ENCODE results near the gene MPPED1.

Gene MPPED1

GRCh38 chr22:43520632-43521039 lies 108.8 kb downstream of the MPPED1 start:
- H2BK5ac ChIP-seq (ENCODE audit: low read depth, low read length, poor library complexity, severe bottlenecking) = no peak overlapping the region
- H3K14ac ChIP-seq (ENCODE audit: low read length in 2 of 2) = no peak overlapping the region
- H2BK12ac ChIP-seq (ENCODE audit: low read length in 2 of 2) = no peak overlapping the region
- H3K23ac ChIP-seq (ENCODE audit: low read length in 2 of 2) = no peak overlapping the region
- no peak overlapping the region for H3K4me3 ChIP-seq (ENCODE audit: insufficient read depth in 1 of 2, low read depth in 1 of 2, low read length in 2 of 2)
- H4K91ac ChIP-seq (ENCODE audit: low read length) = no peak overlapping the region
- no peak overlapping the region for H4K8ac ChIP-seq (ENCODE audit: low read length)
- H3K27me3 ChIP-seq (ENCODE audit: control insufficient read depth in 1 of 2, insufficient read depth in 1 of 2, low read length in 2 of 2) = peaks cover 0 to 13% of the 10 kb centered on the region in 2 experiments
- H2BK15ac ChIP-seq (ENCODE audit: low read depth, poor library complexity, severe bottlenecking) = no peak overlapping the region
- H3K4me1 ChIP-seq (ENCODE audit: control insufficient read depth, insufficient read depth, low read depth, low read length) = no peaks in the 10 kb centered on the region
- no peak overlapping the region for H2BK120ac ChIP-seq (ENCODE audit: low read depth, low read length)
- 82% methylated on average over 2 of the region's 2 CpGs for WGBS
- DNase-seq = no peak
- no peak overlapping the region for H2AK5ac ChIP-seq (ENCODE audit: low read length, severe bottlenecking)
- no peak overlapping the region for H3K9ac ChIP-seq (ENCODE audit: low read length)
- no peak overlapping the region for H3K18ac ChIP-seq (ENCODE audit: low read depth in 1 of 2, low read length in 2 of 2)
- no peaks in the 10 kb centered on the region for H3K9me3 ChIP-seq (ENCODE audit: control insufficient read depth, low read length)
- H3K4ac ChIP-seq (ENCODE audit: low read depth in 1 of 2, low read length in 2 of 2) = no peak overlapping the region
- no peaks in the 10 kb centered on the region for H3K79me1 ChIP-seq (replicated peaks; ENCODE audit: low read length, poor library complexity, severe bottlenecking)
- no peak overlapping the region for H2AFZ ChIP-seq (ENCODE audit: low read depth, low read length)
- no peak overlapping the region for H3K4me2 ChIP-seq (ENCODE audit: low read length, poor library complexity, severe bottlenecking)
- H3K36me3 ChIP-seq (ENCODE audit: control insufficient read depth in 1 of 2, insufficient read depth in 2 of 2, low read depth in 1 of 2, low read length in 2 of 2) = no peaks in the 10 kb centered on the region
- no peak overlapping the region for H3K27ac ChIP-seq (ENCODE audit: low read length, poor library complexity, severe bottlenecking)

DNA sequence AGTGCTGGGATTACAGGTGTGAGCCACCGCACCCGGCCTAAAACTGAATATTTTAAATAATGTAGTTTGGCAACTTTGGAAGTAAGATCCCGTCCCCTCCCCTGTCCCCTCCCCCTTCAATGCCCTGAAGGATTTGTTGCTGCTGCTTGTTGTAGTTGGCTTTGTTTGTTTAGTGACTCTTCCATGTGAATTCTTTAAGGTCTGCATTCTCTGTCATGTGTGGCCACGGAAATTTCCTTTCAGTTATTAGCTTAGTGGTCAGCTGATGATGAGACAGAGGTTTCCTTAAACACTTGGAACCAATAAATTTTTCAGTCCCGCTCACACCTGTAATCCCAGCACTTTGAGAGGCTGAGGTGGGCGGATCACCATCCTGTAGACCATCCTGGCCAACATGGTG lies 109.9 kb downstream of the MPPED1 start:
- Histone ChIP-seq H3K27ac (ENCODE audit: low read length, poor library complexity, severe bottlenecking) (no peak overlapping the region), H3K4me2 (ENCODE audit: low read length, poor library complexity, severe bottlenecking) (no peak overlapping the region), H3K79me1 (replicated peaks; ENCODE audit: low read length, poor library complexity, severe bottlenecking) (no peaks in the 10 kb centered on the region), H3K9me3 (ENCODE audit: control insufficient read depth, low read length) (no peaks in the 10 kb centered on the region), H3K14ac (ENCODE audit: low read length in 2 of 2) (no peak overlapping the region), H3K4me1 (ENCODE audit: control insufficient read depth, insufficient read depth, low read depth, low read length) (no peaks in the 10 kb centered on the region), H2AFZ (ENCODE audit: low read depth, low read length) (no peak overlapping the region), H2BK12ac (ENCODE audit: low read length in 2 of 2) (no peak overlapping the region), H3K4me3 (ENCODE audit: insufficient read depth in 1 of 2, low read depth in 1 of 2, low read length in 2 of 2) (no peak overlapping the region), H3K23ac (ENCODE audit: low read length in 2 of 2) (no peak overlapping the region), H3K36me3 (ENCODE audit: control insufficient read depth in 1 of 2, insufficient read depth in 2 of 2, low read depth in 1 of 2, low read length in 2 of 2) (peaks cover 0 to 3% of the 10 kb centered on the region in 2 experiments), H2BK120ac (ENCODE audit: low read depth, low read length) (no peak overlapping the region), H3K4ac (ENCODE audit: low read depth in 1 of 2, low read length in 2 of 2) (no peak overlapping the region), H4K91ac (ENCODE audit: low read length) (no peak overlapping the region), H2BK5ac (ENCODE audit: low read depth, low read length, poor library complexity, severe bottlenecking) (no peak overlapping the region), H2AK5ac (ENCODE audit: low read length, severe bottlenecking) (no peak overlapping the region), H2BK15ac (ENCODE audit: low read depth, poor library complexity, severe bottlenecking) (no peak overlapping the region), H3K18ac (ENCODE audit: low read depth in 1 of 2, low read length in 2 of 2) (no peak overlapping the region), H3K27me3 (ENCODE audit: control insufficient read depth in 1 of 2, insufficient read depth in 1 of 2, low read length in 2 of 2) (peaks cover 0 to 20% of the 10 kb centered on the region in 2 experiments), H3K9ac (ENCODE audit: low read length) (no peak overlapping the region), H4K8ac (ENCODE audit: low read length) (no peak overlapping the region)
- no peak for DNase-seq
- WGBS = 78% methylated on average over 5 of the region's 6 CpGs

GRCh38 chr22:43526117-43526655 lies 114.4 kb downstream of the MPPED1 start:
- Histone ChIP-seq H3K4me2 (ENCODE audit: low read length, poor library complexity, severe bottlenecking) (no peak overlapping the region), H3K27me3 (ENCODE audit: control insufficient read depth in 1 of 2, insufficient read depth in 1 of 2, low read length in 2 of 2) (peaks cover 0 to 20% of the 10 kb centered on the region in 2 experiments), H3K4ac (ENCODE audit: low read depth in 1 of 2, low read length in 2 of 2) (no peak overlapping the region), H3K14ac (ENCODE audit: low read length in 2 of 2) (no peak overlapping the region), H3K9me3 (ENCODE audit: control insufficient read depth, low read length) (peaks cover 6% of the 10 kb centered on the region), H2AK5ac (ENCODE audit: low read length, severe bottlenecking) (no peak overlapping the region), H4K91ac (ENCODE audit: low read length) (no peak overlapping the region), H4K8ac (ENCODE audit: low read length) (no peak overlapping the region), H3K4me3 (ENCODE audit: insufficient read depth in 1 of 2, low read depth in 1 of 2, low read length in 2 of 2) (no peak overlapping the region), H2BK120ac (ENCODE audit: low read depth, low read length) (no peak overlapping the region), H2BK12ac (ENCODE audit: low read length in 2 of 2) (no peak overlapping the region), H3K4me1 (ENCODE audit: control insufficient read depth, insufficient read depth, low read depth, low read length) (no peaks in the 10 kb centered on the region), H3K27ac (ENCODE audit: low read length, poor library complexity, severe bottlenecking) (no peak overlapping the region), H2AFZ (ENCODE audit: low read depth, low read length) (no peak overlapping the region), H3K36me3 (ENCODE audit: control insufficient read depth in 1 of 2, insufficient read depth in 2 of 2, low read depth in 1 of 2, low read length in 2 of 2) (peaks cover 0 to 3% of the 10 kb centered on the region in 2 experiments), H3K18ac (ENCODE audit: low read depth in 1 of 2, low read length in 2 of 2) (no peak overlapping the region), H3K79me1 (replicated peaks; ENCODE audit: low read length, poor library complexity, severe bottlenecking) (no peaks in the 10 kb centered on the region), H2BK15ac (ENCODE audit: low read depth, poor library complexity, severe bottlenecking) (no peak overlapping the region), H3K23ac (ENCODE audit: low read length in 2 of 2) (no peak overlapping the region), H2BK5ac (ENCODE audit: low read depth, low read length, poor library complexity, severe bottlenecking) (no peak overlapping the region), H3K9ac (ENCODE audit: low read length) (no peak overlapping the region)
- no peak for DNase-seq
- 79% methylated on average over 7 of the region's 7 CpGs for WGBS

DNA sequence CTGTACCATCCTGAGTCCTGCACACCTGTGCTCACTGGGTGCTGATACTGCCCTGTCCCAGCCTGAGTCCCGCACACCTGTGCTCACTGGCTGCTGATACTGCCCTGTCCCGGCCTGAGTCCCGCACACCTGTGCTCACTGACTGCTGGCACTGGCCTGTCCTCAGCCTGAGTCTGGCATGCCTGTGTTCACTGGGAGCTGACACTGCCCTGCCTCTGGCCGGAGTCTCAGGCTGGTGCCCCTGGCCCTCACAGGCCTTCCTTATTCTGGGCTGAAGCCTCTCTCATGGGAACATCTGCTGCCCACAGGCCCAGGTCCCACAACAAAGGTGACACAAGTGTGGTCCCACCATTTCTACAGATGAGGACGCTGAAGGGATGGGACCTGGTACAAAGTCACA lies 115.1 kb downstream of the MPPED1 start:
- Histone ChIP-seq H3K79me1 (replicated peaks; ENCODE audit: low read length, poor library complexity, severe bottlenecking) (no peaks in the 10 kb centered on the region), H2BK120ac (ENCODE audit: low read depth, low read length) (no peak overlapping the region), H3K14ac (ENCODE audit: low read length in 2 of 2) (no peak overlapping the region), H3K4me3 (ENCODE audit: insufficient read depth in 1 of 2, low read depth in 1 of 2, low read length in 2 of 2) (no peak overlapping the region), H3K18ac (ENCODE audit: low read depth in 1 of 2, low read length in 2 of 2) (no peak overlapping the region), H2BK12ac (ENCODE audit: low read length in 2 of 2) (no peak overlapping the region), H3K9me3 (ENCODE audit: control insufficient read depth, low read length) (peaks cover 6% of the 10 kb centered on the region), H3K27ac (ENCODE audit: low read length, poor library complexity, severe bottlenecking) (no peak overlapping the region), H3K4ac (ENCODE audit: low read depth in 1 of 2, low read length in 2 of 2) (no peak overlapping the region), H3K9ac (ENCODE audit: low read length) (no peak overlapping the region), H2BK5ac (ENCODE audit: low read depth, low read length, poor library complexity, severe bottlenecking) (no peak overlapping the region), H3K23ac (ENCODE audit: low read length in 2 of 2) (no peak overlapping the region), H2AFZ (ENCODE audit: low read depth, low read length) (no peak overlapping the region), H3K4me2 (ENCODE audit: low read length, poor library complexity, severe bottlenecking) (no peak overlapping the region), H2BK15ac (ENCODE audit: low read depth, poor library complexity, severe bottlenecking) (no peak overlapping the region), H3K4me1 (ENCODE audit: control insufficient read depth, insufficient read depth, low read depth, low read length) (no peaks in the 10 kb centered on the region), H3K27me3 (ENCODE audit: control insufficient read depth in 1 of 2, insufficient read depth in 1 of 2, low read length in 2 of 2) (peaks cover 0 to 20% of the 10 kb centered on the region in 2 experiments), H4K8ac (ENCODE audit: low read length) (no peak overlapping the region), H3K36me3 (ENCODE audit: control insufficient read depth in 1 of 2, insufficient read depth in 2 of 2, low read depth in 1 of 2, low read length in 2 of 2) (peaks cover 0 to 3% of the 10 kb centered on the region in 2 experiments), H2AK5ac (ENCODE audit: low read length, severe bottlenecking) (no peak overlapping the region), H4K91ac (ENCODE audit: low read length) (no peak overlapping the region)
- 90% methylated on average over 5 of the region's 5 CpGs for WGBS
- DNase-seq = no peak
